RWPE2 (cell line): Measurements from ENCODE around the gene TEX52.

ENCODE experiments used
- ATAC-seq: fragments of 200-7000 bp; cut with Tn5 transposase; 3 replicates; pipeline ENCODE4 v1.9.1; 2021; ENCODE audit warnings: low read depth
- DNase-seq: peaks from one replicate; pipeline ENCODE4 v3.0.0-alpha.2; 2020; ENCODE audit warnings: low spot score
- H3K27ac ChIP-seq: fragments of 450-650 bp; 2 replicates; pipeline ENCODE4 v1.5.1; 2017; ENCODE audit warnings: mild to moderate bottlenecking; ENCODE audit not compliant: poor library complexity, severe bottlenecking
- H3K27me3 ChIP-seq: fragments of 250-450 bp; sonication (Bioruptor Pico); 2 replicates; pipeline ENCODE4 v1.5.1; 2021; ENCODE audit warnings: mild to moderate bottlenecking, moderate library complexity; ENCODE audit not compliant: insufficient read depth, poor library complexity, severe bottlenecking
- H3K36me3 ChIP-seq: fragments of 250-450 bp; sonication (Bioruptor Pico); 2 replicates; pipeline ENCODE4 v1.5.1; 2020; ENCODE audit warnings: low read depth, mild to moderate bottlenecking, moderate library complexity
- H3K4me1 ChIP-seq: fragments of 250-450 bp; sonication (Bioruptor Pico); 2 replicates; pipeline ENCODE4 v1.5.1; 2021; ENCODE audit warnings: mild to moderate bottlenecking, moderate library complexity; ENCODE audit not compliant: insufficient read depth, poor library complexity, severe bottlenecking
- H3K4me3 ChIP-seq: fragments of 250-450 bp; sonication (Bioruptor Pico); 2 replicates; pipeline ENCODE4 v1.5.1; 2021; ENCODE audit warnings: mild to moderate bottlenecking, moderate library complexity; ENCODE audit not compliant: severe bottlenecking
- H3K9me3 ChIP-seq: fragments of 250-450 bp; sonication (Bioruptor Pico); 2 replicates; pipeline ENCODE4 v1.5.1; 2021; ENCODE audit warnings: mild to moderate bottlenecking, moderate library complexity; ENCODE audit not compliant: severe bottlenecking
- TF ChIP-seq, protein P1 (sequence below): fragments of 450-650 bp; IDR thresholded peaks from one replicate; pipeline ENCODE4 v1.5.1; 2017; ENCODE audit warnings: mild to moderate bottlenecking, moderate library complexity; ENCODE audit not compliant: poor library complexity, severe bottlenecking

Gene TEX52

DNA sequence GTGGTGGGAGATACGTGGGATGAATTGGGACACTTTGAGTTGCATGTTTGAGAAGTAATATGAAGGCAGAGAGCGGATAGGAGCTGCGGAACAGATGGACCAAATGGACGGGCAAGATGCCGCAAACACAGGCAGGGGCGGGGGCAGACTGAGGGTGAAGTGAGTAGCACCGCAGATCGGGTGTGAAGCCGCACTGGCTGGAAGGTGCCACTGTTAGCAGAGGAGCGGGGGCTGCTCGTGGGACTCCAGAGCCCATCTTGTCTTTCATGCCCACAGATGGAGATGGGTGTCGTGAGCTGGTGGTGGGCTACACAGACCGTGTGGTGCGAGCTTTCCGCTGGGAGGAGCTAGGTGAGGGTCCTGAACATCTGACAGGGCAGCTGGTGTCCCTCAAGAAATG is 37.0 kb downstream of the TEX52 start:
- DNase-seq (no peak), ATAC-seq (no peak)
- H3K4me3 ChIP-seq, result no peak overlapping the region
- H3K27ac ChIP-seq, result no peak overlapping the region
- H3K27me3 ChIP-seq, result no peaks in the 10 kb centered on the region
- H3K36me3 ChIP-seq, result peaks cover 67% of the 10 kb centered on the region
- TF ChIP-seq, protein P1, sequence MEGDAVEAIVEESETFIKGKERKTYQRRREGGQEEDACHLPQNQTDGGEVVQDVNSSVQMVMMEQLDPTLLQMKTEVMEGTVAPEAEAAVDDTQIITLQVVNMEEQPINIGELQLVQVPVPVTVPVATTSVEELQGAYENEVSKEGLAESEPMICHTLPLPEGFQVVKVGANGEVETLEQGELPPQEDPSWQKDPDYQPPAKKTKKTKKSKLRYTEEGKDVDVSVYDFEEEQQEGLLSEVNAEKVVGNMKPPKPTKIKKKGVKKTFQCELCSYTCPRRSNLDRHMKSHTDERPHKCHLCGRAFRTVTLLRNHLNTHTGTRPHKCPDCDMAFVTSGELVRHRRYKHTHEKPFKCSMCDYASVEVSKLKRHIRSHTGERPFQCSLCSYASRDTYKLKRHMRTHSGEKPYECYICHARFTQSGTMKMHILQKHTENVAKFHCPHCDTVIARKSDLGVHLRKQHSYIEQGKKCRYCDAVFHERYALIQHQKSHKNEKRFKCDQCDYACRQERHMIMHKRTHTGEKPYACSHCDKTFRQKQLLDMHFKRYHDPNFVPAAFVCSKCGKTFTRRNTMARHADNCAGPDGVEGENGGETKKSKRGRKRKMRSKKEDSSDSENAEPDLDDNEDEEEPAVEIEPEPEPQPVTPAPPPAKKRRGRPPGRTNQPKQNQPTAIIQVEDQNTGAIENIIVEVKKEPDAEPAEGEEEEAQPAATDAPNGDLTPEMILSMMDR, result no peak
- no peaks in the 10 kb centered on the region for H3K9me3 ChIP-seq
- no peaks in the 10 kb centered on the region for H3K4me1 ChIP-seq

GRCh38 chr12:2813214-2814185 is 43.3 kb downstream of the TEX52 start:
- TF ChIP-seq, protein P1, result peak; percentile 89
- peak; percentile 51 for ATAC-seq
- H3K9me3 ChIP-seq, result no peaks in the 10 kb centered on the region
- peaks cover 8% of the 10 kb centered on the region for H3K4me1 ChIP-seq
- peak overlapping the region; percentile 59 for H3K27ac ChIP-seq
- peaks cover 26% of the 10 kb centered on the region for H3K36me3 ChIP-seq
- peak overlapping the region; percentile 76 for H3K4me3 ChIP-seq
- H3K27me3 ChIP-seq, result no peaks in the 10 kb centered on the region
- DNase-seq, result no peak

GRCh38 chr12:2812290-2813213 is 44.3 kb downstream of the TEX52 start, which contains the start of gene ITFG2:
TSS of gene ITFG2 (plus strand) at chr12:2812668. CDS start at chr12:2812761, 93 bp downstream.
- H3K27me3 ChIP-seq, result no peaks in the 10 kb centered on the region
- DNase-seq (peak; percentile 99), ATAC-seq (peak; percentile 96)
- H3K4me3 ChIP-seq, result peak within 1 kb of the TSS; percentile 76
- H3K4me1 ChIP-seq, result peaks cover 8% of the 10 kb centered on the region
- no peaks in the 10 kb centered on the region for H3K9me3 ChIP-seq
- H3K36me3 ChIP-seq, result peaks cover 19% of the 10 kb centered on the region
- peak within 1 kb of the TSS; percentile 59 for H3K27ac ChIP-seq
- TF ChIP-seq, protein P1, result no peak

DNA sequence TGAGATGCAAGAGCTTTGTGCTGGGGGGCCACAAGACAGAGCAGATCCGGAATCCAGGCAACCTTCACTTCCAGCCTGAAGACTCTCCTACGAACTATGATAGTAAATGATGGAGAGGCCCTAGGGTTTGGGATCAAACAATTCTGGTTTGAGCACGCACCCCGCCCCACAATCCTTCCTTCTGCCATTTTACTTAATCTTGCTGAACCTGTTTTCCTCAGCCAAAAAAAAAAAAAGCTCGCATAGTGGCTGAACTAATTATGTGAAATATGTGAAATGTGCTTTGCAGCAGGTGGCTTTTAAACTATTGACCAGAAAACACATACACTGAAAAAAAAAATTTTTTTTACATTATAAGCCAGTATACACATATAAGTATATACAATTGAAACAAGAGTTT is 45.0 kb downstream of the TEX52 start:
- no peaks in the 10 kb centered on the region for H3K27me3 ChIP-seq
- ATAC-seq, result no peak
- no peaks in the 10 kb centered on the region for H3K9me3 ChIP-seq
- peaks cover 8% of the 10 kb centered on the region for H3K4me1 ChIP-seq
- no peak for DNase-seq
- H3K27ac ChIP-seq, result peak overlapping the region; percentile 59
- H3K4me3 ChIP-seq, result peak overlapping the region; percentile 76
- H3K36me3 ChIP-seq, result peaks cover 19% of the 10 kb centered on the region
- TF ChIP-seq, protein P1, result no peak
